Osteoblast (primary cell): ENCODE data around the gene CLTA. TPM values are rescaled to one million over a fixed set of nuclear protein-coding genes. Genes with fewer than 3 reads are reported as not detected.

ENCODE experiments used
- DNase-seq: peaks from one replicate; pipeline ENCODE4 v3.0.0; 2011; ENCODE audit warnings: low spot score, mixed read lengths; ENCODE audit not compliant: insufficient read length; ENCODE audit errors: missing footprints
- H2AFZ ChIP-seq: 2 replicates; pipeline ENCODE4 v1.6.0; 2011; ENCODE audit warnings: mild to moderate bottlenecking, low read length
- H3K27ac ChIP-seq: 2 replicates; pipeline ENCODE4 v1.5.1; 2011; ENCODE audit warnings: mild to moderate bottlenecking, low read depth, low read length, moderate library complexity
- H3K27me3 ChIP-seq: 2 replicates; pipeline ENCODE4 v1.6.0; 2012; ENCODE audit warnings: mild to moderate bottlenecking, control low read depth, inconsistent platforms, low read length, moderate library complexity; ENCODE audit not compliant: insufficient read depth
- H3K36me3 ChIP-seq: 2 replicates; pipeline ENCODE4 v1.5.1; 2011; ENCODE audit warnings: mild to moderate bottlenecking, low read length, control low read depth, moderate library complexity; ENCODE audit not compliant: insufficient read depth
- H3K4me1 ChIP-seq: 2 replicates; pipeline ENCODE4 v1.5.1; 2011; ENCODE audit warnings: mild to moderate bottlenecking, low read length, control low read depth, moderate library complexity; ENCODE audit not compliant: insufficient read depth
- H3K4me2 ChIP-seq: 2 replicates; pipeline ENCODE4 v1.6.0; 2011; ENCODE audit warnings: mild to moderate bottlenecking, low read length; ENCODE audit not compliant: insufficient read depth
- H3K4me3 ChIP-seq: fragments of 200-600 bp; sonication (generic); 3 replicates; pipeline ENCODE4 v1.5.1; 2012; ENCODE audit warnings: mild to moderate bottlenecking, low read length, inconsistent platforms; ENCODE audit not compliant: insufficient read depth
- H3K79me2 ChIP-seq: 2 replicates; pipeline ENCODE4 v1.6.0; 2012; ENCODE audit warnings: mild to moderate bottlenecking, low read length, control low read depth, inconsistent platforms; ENCODE audit not compliant: insufficient read depth
- H3K9me3 ChIP-seq: 2 replicates; pipeline ENCODE4 v1.5.1; 2011; ENCODE audit warnings: low read depth, low read length, control low read depth
- H4K20me1 ChIP-seq: 2 replicates; pipeline ENCODE4 v1.6.0; 2012; ENCODE audit warnings: mild to moderate bottlenecking, low read length, control low read depth; ENCODE audit not compliant: insufficient read depth
- CTCF ChIP-seq: IDR thresholded peaks from 2 replicates; pipeline ENCODE4 v1.5.1; 2011; ENCODE audit warnings: mild to moderate bottlenecking, low read depth, low read length, moderate library complexity; ENCODE audit errors: extremely low read depth
- total RNA-seq: library from RNA; depleted of rRNA; stranded (reverse); fragments of >200 nt; gene quantifications from 2 replicates; pipeline ENCODE4 v1.2.3, GENCODE V29; 2012

The CLTA gene
- total RNA-seq, 1 donor: 262 TPM

GRCh38 chr9:36194326-36195000 lies 3.7 kb downstream of the CLTA start:
- peak overlapping the region; percentile 24 for H3K27ac ChIP-seq
- peaks cover 29% of the 10 kb centered on the region for H3K36me3 ChIP-seq
- peak overlapping the region; percentile 28 for H3K4me3 ChIP-seq

GRCh38 chr9:36204906-36205547 lies 14.3 kb downstream of the CLTA start:
- Histone ChIP-seq H2AFZ (no peak overlapping the region), H3K9me3 (no peaks in the 10 kb centered on the region), H3K27me3 (no peaks in the 10 kb centered on the region), H3K4me3 (no peak overlapping the region), H3K36me3 (peaks cover 78% of the 10 kb centered on the region), H3K4me2 (no peak overlapping the region), H3K4me1 (peaks cover 33% of the 10 kb centered on the region), H4K20me1 (peaks cover 33% of the 10 kb centered on the region), H3K27ac (peak overlapping the region; percentile 1), H3K79me2 (peaks cover 76% of the 10 kb centered on the region)
- TF ChIP-seq CTCF: peak; percentile 25
- DNase-seq: peak; percentile 4

More at GRCh38 chr9:36194326-36195000, 3.7 kb downstream of the CLTA start:
- TF ChIP-seq CTCF: no peak
- Histone ChIP-seq H2AFZ (no peak overlapping the region), H3K79me2 (peaks cover 86% of the 10 kb centered on the region), H3K9me3 (no peaks in the 10 kb centered on the region), H3K4me1 (peaks cover 33% of the 10 kb centered on the region), H4K20me1 (peaks cover 51% of the 10 kb centered on the region), H3K4me2 (peak overlapping the region; percentile 44), H3K27me3 (no peaks in the 10 kb centered on the region)
- DNase-seq: peak; percentile 50

DNA sequence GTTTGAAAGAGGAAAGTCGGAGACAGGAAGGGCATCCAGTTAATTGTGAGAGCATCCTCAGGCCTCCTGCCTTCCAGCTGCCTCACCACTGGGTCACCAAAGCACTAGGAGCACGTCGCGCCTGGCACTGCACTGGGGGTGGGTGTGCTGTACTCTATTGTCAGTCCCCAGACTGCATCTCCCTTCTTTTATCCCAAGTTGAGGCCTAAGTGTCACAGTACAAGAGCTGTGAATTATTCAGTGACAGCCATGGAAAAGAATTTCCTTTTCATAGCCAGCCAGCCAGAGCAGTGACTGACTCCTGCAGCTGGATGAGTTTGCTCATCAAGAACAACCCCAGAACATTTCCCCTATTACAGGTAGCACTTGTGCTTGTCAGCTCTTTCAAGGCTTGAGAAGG lies 16.3 kb downstream of the CLTA start:
- H3K9me3 ChIP-seq: no peaks in the 10 kb centered on the region
- peak overlapping the region; percentile 0 for H3K4me3 ChIP-seq
- H3K79me2 ChIP-seq: peaks cover 76% of the 10 kb centered on the region
- no peaks in the 10 kb centered on the region for H3K27me3 ChIP-seq
- H2AFZ ChIP-seq: no peak overlapping the region
- peak overlapping the region; percentile 60 for H3K27ac ChIP-seq
- peaks cover 78% of the 10 kb centered on the region for H3K36me3 ChIP-seq
- peak; percentile 62 for DNase-seq
- peak overlapping the region; percentile 34 for H3K4me2 ChIP-seq
- no peak for TF ChIP-seq CTCF
- H3K4me1 ChIP-seq: peaks cover 37% of the 10 kb centered on the region
- H4K20me1 ChIP-seq: peaks cover 48% of the 10 kb centered on the region

DNA sequence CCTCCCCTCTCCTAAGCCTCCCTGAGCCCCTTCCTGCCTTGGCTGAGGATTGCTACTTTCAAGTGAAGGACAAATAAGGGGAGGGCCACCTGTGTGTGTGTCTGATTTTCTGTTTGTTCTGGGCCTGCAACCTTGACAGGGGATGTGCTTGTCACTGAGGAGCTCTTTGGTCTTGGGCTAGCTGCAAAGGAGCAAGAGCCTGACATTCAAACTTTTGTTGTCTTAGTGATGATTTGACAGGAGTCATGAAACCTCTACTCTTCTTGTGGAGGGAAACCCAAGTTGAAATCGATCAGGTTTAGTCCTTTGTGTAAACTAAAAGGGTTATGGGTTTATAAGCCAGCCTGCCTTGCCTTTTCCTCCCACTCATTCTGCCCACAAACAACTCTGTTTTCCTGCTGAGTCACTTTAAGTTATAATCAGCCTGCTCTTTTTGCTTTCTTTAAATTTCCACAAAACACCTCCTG lies 16.9 kb downstream of the CLTA start:
- peaks cover 78% of the 10 kb centered on the region for H3K36me3 ChIP-seq
- H3K79me2 ChIP-seq: peaks cover 76% of the 10 kb centered on the region
- peaks cover 53% of the 10 kb centered on the region for H4K20me1 ChIP-seq
- no peaks in the 10 kb centered on the region for H3K9me3 ChIP-seq
- H3K4me1 ChIP-seq: peaks cover 37% of the 10 kb centered on the region
- peak overlapping the region; percentile 60 for H3K27ac ChIP-seq
- H2AFZ ChIP-seq: no peak overlapping the region
- no peak for TF ChIP-seq CTCF
- peak overlapping the region; percentile 34 for H3K4me2 ChIP-seq
- H3K27me3 ChIP-seq: no peaks in the 10 kb centered on the region
- H3K4me3 ChIP-seq: peak overlapping the region; percentile 0
- DNase-seq: peak; percentile 66
